H9 (cell line): ENCODE results near the gene LENG9. TPM values are rescaled to one million over a fixed set of nuclear protein-coding genes. Genes with fewer than 3 reads are reported as not detected.

Experiments
- DNase-seq: peaks from one replicate; pipeline ENCODE4 v3.0.0-alpha.2; 2017
- H2AFZ ChIP-seq: one replicate; pipeline ENCODE4 v1.6.1; 2013; ENCODE audit warnings: mild to moderate bottlenecking, low read length, control low read depth, moderate library complexity
- H2AK5ac ChIP-seq: 2 replicates; pipeline ENCODE4 v1.6.1; 2013; ENCODE audit warnings: low read length, control low read depth, mixed read lengths; ENCODE audit not compliant: insufficient read length
- H2BK120ac ChIP-seq: one replicate; pipeline ENCODE4 v1.6.1; 2013; ENCODE audit warnings: low read depth, mild to moderate bottlenecking, low read length, control low read depth, inconsistent platforms; ENCODE audit not compliant: poor library complexity, severe bottlenecking
- H2BK12ac ChIP-seq: 2 replicates; pipeline ENCODE4 v1.6.1; 2013; ENCODE audit warnings: low read length, control low read depth, mixed read lengths, low read depth; ENCODE audit not compliant: insufficient read length
- H2BK15ac ChIP-seq: 2 replicates; pipeline ENCODE4 v1.6.1; 2013; ENCODE audit warnings: low read depth, low read length, control low read depth
- H2BK20ac ChIP-seq: one replicate; pipeline ENCODE4 v1.6.1; 2013; ENCODE audit warnings: low read depth, mild to moderate bottlenecking, low read length, control low read depth, inconsistent platforms; ENCODE audit not compliant: poor library complexity, severe bottlenecking
- H2BK5ac ChIP-seq: 2 replicates; pipeline ENCODE4 v1.6.1; 2013; ENCODE audit warnings: low read length, control low read depth, mixed read lengths; ENCODE audit not compliant: insufficient read length
- H3K14ac ChIP-seq: 2 replicates; pipeline ENCODE4 v1.6.1; 2013; ENCODE audit warnings: low read length, control low read depth; ENCODE audit not compliant: insufficient read depth
- H3K18ac ChIP-seq: 2 replicates; pipeline ENCODE4 v1.6.1; 2013; ENCODE audit warnings: low read depth, mild to moderate bottlenecking, mixed read lengths, low read length, control low read depth; ENCODE audit not compliant: insufficient read length
- H3K23ac ChIP-seq: 2 replicates; pipeline ENCODE4 v1.6.1; 2013; ENCODE audit warnings: low read length, control low read depth, mixed read lengths, low read depth; ENCODE audit not compliant: insufficient read length
- H3K23me2 ChIP-seq: 2 replicates; pipeline ENCODE4 v1.6.1; 2013; ENCODE audit warnings: low read depth, mild to moderate bottlenecking, mixed read lengths, low read length, control low read depth; ENCODE audit not compliant: insufficient read length, poor library complexity, severe bottlenecking
- H3K27ac ChIP-seq: 2 replicates; pipeline ENCODE4 v1.5.1; 2013; ENCODE audit warnings: low read length, control low read depth, mixed read lengths, low read depth; ENCODE audit not compliant: insufficient read length
- H3K27me3 ChIP-seq: 2 replicates; pipeline ENCODE4 v1.6.1; 2013; ENCODE audit warnings: low read length, control low read depth, inconsistent platforms; ENCODE audit not compliant: insufficient read depth
- H3K4ac ChIP-seq: 2 replicates; pipeline ENCODE4 v1.6.1; 2013; ENCODE audit warnings: low read depth, mild to moderate bottlenecking, control low read depth, inconsistent platforms, low read length, moderate library complexity
- H3K4me1 ChIP-seq: 2 replicates; pipeline ENCODE4 v1.6.1; 2013; ENCODE audit warnings: low read length, control low read depth, inconsistent platforms; ENCODE audit not compliant: insufficient read depth
- H3K4me2 ChIP-seq: 2 replicates; pipeline ENCODE4 v1.6.1; 2013; ENCODE audit warnings: low read length, control low read depth, mixed read lengths; ENCODE audit not compliant: insufficient read length, insufficient read depth
- H3K56ac ChIP-seq: 2 replicates; pipeline ENCODE4 v1.6.1; 2013; ENCODE audit warnings: low read depth, mild to moderate bottlenecking, mixed read lengths, low read length, control low read depth; ENCODE audit not compliant: insufficient read length
- H3K79me1 ChIP-seq: 2 replicates; pipeline ENCODE4 v1.6.1; 2013; ENCODE audit warnings: low read depth, mild to moderate bottlenecking, moderate library complexity, low read length, control low read depth, inconsistent platforms; ENCODE audit not compliant: insufficient read depth, poor library complexity, severe bottlenecking
- H3K79me2 ChIP-seq: 2 replicates; pipeline ENCODE4 v1.6.1; 2013; ENCODE audit warnings: low read length, control low read depth, inconsistent platforms; ENCODE audit not compliant: insufficient read depth
- H3K9ac ChIP-seq: 2 replicates; pipeline ENCODE4 v1.6.1; 2013; ENCODE audit warnings: low read length, control low read depth, mixed read lengths; ENCODE audit not compliant: insufficient read length; ENCODE audit errors: extremely low read depth
- H3K9me3 ChIP-seq: one replicate; pipeline ENCODE4 v1.6.1; 2013; ENCODE audit warnings: low read depth, low read length, inconsistent platforms; ENCODE audit not compliant: control insufficient read depth
- H3T11ph ChIP-seq: one replicate; pipeline ENCODE4 v1.6.1; 2013; ENCODE audit warnings: mild to moderate bottlenecking, low read length, control low read depth, inconsistent platforms
- H4K20me1 ChIP-seq: one replicate; pipeline ENCODE4 v1.6.1; 2013; ENCODE audit not compliant: control insufficient read depth, insufficient read length, insufficient read depth
- H4K5ac ChIP-seq: 2 replicates; pipeline ENCODE4 v1.6.1; 2013; ENCODE audit warnings: low read depth, mild to moderate bottlenecking, mixed read lengths, low read length, control low read depth; ENCODE audit not compliant: insufficient read length
- H4K8ac ChIP-seq: replicated peaks from 2 replicates; pipeline ENCODE4 v1.6.1; 2013; ENCODE audit warnings: low read length, control low read depth, mixed read lengths, low read depth; ENCODE audit not compliant: insufficient read length
- H4K91ac ChIP-seq: 2 replicates; pipeline ENCODE4 v1.6.1; 2013; ENCODE audit warnings: low read depth, mild to moderate bottlenecking, moderate library complexity, mixed read lengths, low read length, control low read depth; ENCODE audit not compliant: insufficient read length
- H3K27ac Mint-ChIP-seq, 3 experiments: 2 replicates in 2 of 3; 3 replicates in 1 of 3; pipeline ENCODE4 v1.8.0; 2020 to 2021; ENCODE audit warnings: mixed read lengths in 3 of 3, mild to moderate bottlenecking in 1 of 3, moderate library complexity in 1 of 3
- H3K27me3 Mint-ChIP-seq: 2 replicates; pipeline ENCODE4 v1.8.0; 2021; ENCODE audit warnings: low read depth, mild to moderate bottlenecking, moderate library complexity, mixed read lengths
- H3K36me3 Mint-ChIP-seq, 3 experiments: 2 replicates in 2 of 3; 3 replicates in 1 of 3; pipeline ENCODE4 v1.8.0; 2020 to 2021; ENCODE audit warnings: low read depth in 3 of 3, mixed read lengths in 3 of 3; ENCODE audit not compliant: insufficient read depth in 1 of 3
- H3K4me1 Mint-ChIP-seq, 2 experiments: 2 replicates each; pipeline ENCODE4 v1.8.0; 2020; ENCODE audit warnings: mixed read lengths in 2 of 2
- H3K4me3 Mint-ChIP-seq, 2 experiments: 2 replicates in 1 of 2; 3 replicates in 1 of 2; pipeline ENCODE4 v1.8.0; 2020 to 2021; ENCODE audit warnings: mild to moderate bottlenecking in 2 of 2, mixed read lengths in 2 of 2, moderate library complexity in 1 of 2
- H3K9me3 Mint-ChIP-seq, 2 experiments: 2 replicates in 1 of 2; 3 replicates in 1 of 2; pipeline ENCODE4 v1.8.0; 2020; ENCODE audit warnings: mild to moderate bottlenecking in 2 of 2, mixed read lengths in 2 of 2, moderate library complexity in 1 of 2
- CTCF ChIP-seq: fragments of 200-600 bp; sonication (generic); conservative IDR thresholded peaks from 3 replicates; pipeline ENCODE4 v1.8.0; 2021; ENCODE audit warnings: antibody characterized with exemption, mild to moderate bottlenecking
- WGBS: extraction: QIAGEN DNeasy Blood & Tissue Kit; methylation state at CpG from one replicate; pipeline ENCODE4 v1.1.7; 2013; ENCODE audit warnings: missing lambda C conversion rate, low lambda C conversion rate, mixed read lengths; ENCODE audit not compliant: insufficient read length; ENCODE audit errors: extremely low coverage; 5-methylcytosine and 5-hydroxymethylcytosine counted together
- total RNA-seq: library from RNA; stranded (reverse); gene quantifications from 2 replicates; pipeline ENCODE4 v1.2.1, GENCODE V29; 2021

Gene LENG9
- total RNA-seq, 1 experiment from 2014 or later, result 3.8 TPM

GRCh38 chr19:54462047-54462654 lies 1.4 kb downstream of the LENG9 start:
- H2BK20ac ChIP-seq, result no peak overlapping the region
- H2AFZ ChIP-seq, result no peak overlapping the region
- no peak overlapping the region for H2BK15ac ChIP-seq
- H3K79me1 ChIP-seq, result no peaks in the 10 kb centered on the region
- Mint-ChIP-seq H3K4me1 (peaks cover 7% of the 10 kb centered on the region in 2 experiments; a peak in 3 of 4 replicates), H3K4me3 (peak overlapping the region; percentile 58 to 73), H3K9me3 (peaks cover 2 to 3% of the 10 kb centered on the region in 2 experiments; a peak in 1 of 5 replicates), H3K36me3 (peaks cover 21 to 44% (median 44%) of the 10 kb centered on the region in 3 experiments; a peak in 6 of 7 replicates), H3K27ac (peak overlapping the region in 1 of 3 experiments; percentile 45; a peak in 2 of 7 replicates), H3K27me3 (peaks cover 14% of the 10 kb centered on the region)
- WGBS, result no CpG with 5 or more reads among the region's 15 CpGs
- no peaks in the 10 kb centered on the region for H3K4me1 ChIP-seq
- H2AK5ac ChIP-seq, result no peak overlapping the region
- no peak overlapping the region for H3K4ac ChIP-seq
- H3K23me2 ChIP-seq, result peaks cover 11% of the 10 kb centered on the region
- H3K79me2 ChIP-seq, result no peaks in the 10 kb centered on the region
- no peak overlapping the region for H3K14ac ChIP-seq
- no peak overlapping the region for H3K56ac ChIP-seq
- H4K20me1 ChIP-seq, result no peaks in the 10 kb centered on the region
- no peak overlapping the region for H3K18ac ChIP-seq
- no peak overlapping the region for H4K8ac ChIP-seq
- H3K9me3 ChIP-seq, result no peaks in the 10 kb centered on the region
- no peak overlapping the region for H2BK12ac ChIP-seq
- no peak overlapping the region for H2BK120ac ChIP-seq
- H3T11ph ChIP-seq, result no peak overlapping the region
- H3K27ac ChIP-seq, result no peak overlapping the region
- DNase-seq, result peak; percentile 40
- no peak overlapping the region for H2BK5ac ChIP-seq
- no peak overlapping the region for H3K23ac ChIP-seq
- no peaks in the 10 kb centered on the region; the same call in 1 of the 2 replicates for H3K27me3 ChIP-seq
- TF ChIP-seq CTCF, result no peak
- H3K9ac ChIP-seq, result no peak overlapping the region
- H4K5ac ChIP-seq, result no peak overlapping the region
- no peak overlapping the region for H3K4me2 ChIP-seq
- H4K91ac ChIP-seq, result no peak overlapping the region
